NCI-H146 (cell line): Measurements from ENCODE around the gene USP30.

Experiments used
- DNase-seq: peaks from one replicate; lab custom pipeline; 2025; lab: John Stamatoyannopoulos, UW

USP30 gene

GRCh38 chr12:109127533-109128242 is 75.3 kb downstream of the USP30 start:
- no peak for DNase-seq

GRCh38 chr12:109130297-109131153 is 78.1 kb downstream of the USP30 start:
- DNase-seq = no peak

GRCh38 chr12:109131154-109132050 is 79.0 kb downstream of the USP30 start:
- DNase-seq = peak; percentile 38

GRCh38 chr12:109134186-109134917 is 82.0 kb downstream of the USP30 start:
- DNase-seq = no peak

- no peak for DNase-seq
These were observed 84.7 kb downstream of the USP30 start for GRCh38 chr12:109137055-109137454.
